HEK293T (cell line): ENCODE results near the gene SOX30.

ENCODE experiments used
- ARNT ChIP-seq: fragments of 450-650 bp; IDR thresholded peaks from 2 replicates; pipeline ENCODE4 v1.6.1; 2017; ENCODE audit warnings: mild to moderate bottlenecking
- FOXK2 ChIP-seq: fragments of 450-650 bp; IDR thresholded peaks from 2 replicates; pipeline ENCODE4 v1.6.1; 2016; ENCODE audit warnings: mild to moderate bottlenecking
- FOXM1 ChIP-seq: fragments of 450-650 bp; IDR thresholded peaks from 2 replicates; pipeline ENCODE4 v1.6.1; 2017; ENCODE audit warnings: mild to moderate bottlenecking, borderline replicate concordance
- NFRKB ChIP-seq: fragments of 450-650 bp; IDR thresholded peaks from 2 replicates; pipeline ENCODE4 v1.6.1; 2016; ENCODE audit warnings: mild to moderate bottlenecking, moderate library complexity
- SUZ12 ChIP-seq: fragments of 450-650 bp; IDR thresholded peaks from 2 replicates; pipeline ENCODE4 v1.6.1; 2016; ENCODE audit warnings: mild to moderate bottlenecking
- ZNF384 ChIP-seq: fragments of 450-650 bp; IDR thresholded peaks from 2 replicates; pipeline ENCODE4 v1.6.1; 2016
- TF ChIP-seq, protein P1 (sequence below): fragments of 450-650 bp; IDR thresholded peaks from 2 replicates; pipeline ENCODE4 v1.6.1; 2016

DNA sequence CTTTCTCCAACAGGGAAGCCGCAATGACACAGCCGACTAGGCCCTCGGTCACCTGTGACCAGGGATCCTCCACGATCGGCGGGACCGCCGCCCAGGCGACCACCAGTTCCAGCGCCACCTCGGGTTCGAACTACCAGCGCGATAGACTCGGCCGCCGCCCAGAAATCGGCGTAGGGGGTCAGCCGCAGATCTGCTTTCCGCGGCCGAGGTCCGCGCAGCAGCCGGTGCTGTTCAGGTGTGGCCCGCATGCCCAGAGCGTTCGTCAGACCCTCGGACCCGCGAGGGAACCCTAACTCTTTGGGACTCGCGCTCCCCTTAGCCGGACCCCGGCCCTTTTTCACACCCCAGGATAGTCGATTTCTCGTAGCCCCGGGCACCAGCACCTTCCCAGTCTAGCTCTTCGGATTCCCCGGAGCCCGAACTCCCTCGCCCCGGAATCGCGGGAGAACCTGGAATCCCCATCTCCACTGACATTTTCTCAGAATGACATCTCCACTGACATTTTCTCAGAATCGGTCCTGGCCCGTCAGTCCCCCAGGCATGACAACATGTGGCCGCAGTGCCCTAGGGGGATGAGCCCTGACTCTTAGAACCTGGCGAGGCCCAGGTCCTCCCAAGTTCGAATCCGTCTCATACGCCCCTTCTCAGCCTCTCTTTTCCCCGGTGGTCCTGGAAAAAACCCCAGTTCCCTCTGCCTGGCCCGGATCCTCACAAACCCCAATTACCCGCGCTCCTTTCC is 19.5 kb upstream of the SOX30 start:
- TF ChIP-seq SUZ12, result no peak
- no peak for TF ChIP-seq NFRKB
- TF ChIP-seq ARNT, result no peak
- TF ChIP-seq FOXM1, result no peak
- TF ChIP-seq, protein P1, sequence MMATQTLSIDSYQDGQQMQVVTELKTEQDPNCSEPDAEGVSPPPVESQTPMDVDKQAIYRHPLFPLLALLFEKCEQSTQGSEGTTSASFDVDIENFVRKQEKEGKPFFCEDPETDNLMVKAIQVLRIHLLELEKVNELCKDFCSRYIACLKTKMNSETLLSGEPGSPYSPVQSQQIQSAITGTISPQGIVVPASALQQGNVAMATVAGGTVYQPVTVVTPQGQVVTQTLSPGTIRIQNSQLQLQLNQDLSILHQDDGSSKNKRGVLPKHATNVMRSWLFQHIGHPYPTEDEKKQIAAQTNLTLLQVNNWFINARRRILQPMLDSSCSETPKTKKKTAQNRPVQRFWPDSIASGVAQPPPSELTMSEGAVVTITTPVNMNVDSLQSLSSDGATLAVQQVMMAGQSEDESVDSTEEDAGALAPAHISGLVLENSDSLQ, result no peak
- TF ChIP-seq FOXK2, result no peak
- TF ChIP-seq ZNF384, result no peak
